ENCODE results near the gene DNAH8.

DNAH8 gene

GRCh38 chr6:38801305-38801704 is 86.2 kb downstream of the DNAH8 start:
- TF ChIP-seq, protein P1, sequence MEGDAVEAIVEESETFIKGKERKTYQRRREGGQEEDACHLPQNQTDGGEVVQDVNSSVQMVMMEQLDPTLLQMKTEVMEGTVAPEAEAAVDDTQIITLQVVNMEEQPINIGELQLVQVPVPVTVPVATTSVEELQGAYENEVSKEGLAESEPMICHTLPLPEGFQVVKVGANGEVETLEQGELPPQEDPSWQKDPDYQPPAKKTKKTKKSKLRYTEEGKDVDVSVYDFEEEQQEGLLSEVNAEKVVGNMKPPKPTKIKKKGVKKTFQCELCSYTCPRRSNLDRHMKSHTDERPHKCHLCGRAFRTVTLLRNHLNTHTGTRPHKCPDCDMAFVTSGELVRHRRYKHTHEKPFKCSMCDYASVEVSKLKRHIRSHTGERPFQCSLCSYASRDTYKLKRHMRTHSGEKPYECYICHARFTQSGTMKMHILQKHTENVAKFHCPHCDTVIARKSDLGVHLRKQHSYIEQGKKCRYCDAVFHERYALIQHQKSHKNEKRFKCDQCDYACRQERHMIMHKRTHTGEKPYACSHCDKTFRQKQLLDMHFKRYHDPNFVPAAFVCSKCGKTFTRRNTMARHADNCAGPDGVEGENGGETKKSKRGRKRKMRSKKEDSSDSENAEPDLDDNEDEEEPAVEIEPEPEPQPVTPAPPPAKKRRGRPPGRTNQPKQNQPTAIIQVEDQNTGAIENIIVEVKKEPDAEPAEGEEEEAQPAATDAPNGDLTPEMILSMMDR (IDR thresholded peaks at IDR 0.05; ENCODE audit: low read depth, low read length, missing control alignments) = no peak
- no peaks in the 10 kb centered on the region for H3K36me3 ChIP-seq (replicated peaks)
- H3K27me3 ChIP-seq (replicated peaks) = no peaks in the 10 kb centered on the region
- no peak for DNase-seq
- no peak overlapping the region for H3K4me3 ChIP-seq (ENCODE audit: low read depth, low read length)
- H3K27ac ChIP-seq = no peak overlapping the region
- in situ Hi-C loops (cut with HindIII; ENCODE audit: low pct_ligation_motif_present, low sequenced_read_pairs) = no loop called here

DNA sequence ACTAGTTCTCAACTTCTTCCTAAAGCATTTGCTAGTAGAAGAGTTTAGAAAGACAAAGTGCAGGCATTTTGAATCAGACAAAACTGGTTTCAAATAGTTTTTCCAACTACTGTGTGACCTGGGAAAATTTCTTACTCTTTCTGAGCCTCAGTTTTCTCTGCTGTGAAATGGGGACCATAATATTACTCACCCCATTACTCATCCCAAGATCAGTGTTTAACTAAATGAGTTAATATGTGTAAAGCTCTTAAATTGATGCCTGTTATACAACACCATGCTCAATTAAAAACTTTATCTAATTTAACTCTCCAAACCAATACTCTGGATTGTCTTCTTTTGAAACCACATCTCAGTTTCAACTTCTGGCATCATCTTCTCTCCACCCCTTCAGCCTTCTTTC is 87.4 kb downstream of the DNAH8 start:
- H3K27me3 ChIP-seq (replicated peaks) = no peaks in the 10 kb centered on the region
- in situ Hi-C loops (cut with HindIII; ENCODE audit: low pct_ligation_motif_present, low sequenced_read_pairs) = no loop called here
- TF ChIP-seq, protein P1 (IDR thresholded peaks at IDR 0.05; ENCODE audit: low read depth, low read length, missing control alignments) = no peak

GRCh38 chr6:38803129-38803528 is 88.0 kb downstream of the DNAH8 start:
- no peak for DNase-seq
- TF ChIP-seq, protein P1 (IDR thresholded peaks at IDR 0.05; ENCODE audit: low read depth, low read length, missing control alignments) = no peak
- Histone ChIP-seq H3K27ac (no peak overlapping the region), H3K4me3 (ENCODE audit: low read depth, low read length) (no peak overlapping the region), H3K27me3 (replicated peaks) (no peaks in the 10 kb centered on the region), H3K36me3 (replicated peaks) (no peaks in the 10 kb centered on the region)
- in situ Hi-C loops (cut with HindIII; ENCODE audit: low pct_ligation_motif_present, low sequenced_read_pairs) = no loop called here

More for the DNA sequence above, 87.4 kb downstream of the DNAH8 start:
- Histone ChIP-seq H3K36me3 (replicated peaks) (no peaks in the 10 kb centered on the region), H3K27ac (no peak overlapping the region), H3K4me3 (ENCODE audit: low read depth, low read length) (no peak overlapping the region)
- DNase-seq = no peak

DNA sequence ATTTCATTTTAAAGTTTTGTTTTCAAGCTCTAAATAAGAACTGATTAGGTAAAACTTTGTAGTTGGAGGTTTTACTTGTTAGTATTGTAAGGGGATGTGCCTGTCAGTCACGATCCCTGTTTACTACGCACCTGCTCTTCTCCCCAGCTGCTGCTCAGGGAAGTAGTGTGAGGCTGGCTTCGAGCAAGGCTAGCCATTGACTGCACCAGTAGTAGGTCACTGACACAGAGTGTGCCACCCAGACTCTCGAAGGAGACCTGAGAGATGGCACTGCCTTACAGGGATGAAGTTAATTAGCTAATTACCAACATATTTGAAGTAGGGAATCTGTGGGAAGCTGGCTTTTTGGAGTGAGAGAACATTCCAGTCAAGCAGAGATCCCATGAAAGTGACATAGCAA is 89.2 kb downstream of the DNAH8 start:
- Histone ChIP-seq H3K27ac (no peak overlapping the region), H3K4me3 (ENCODE audit: low read depth, low read length) (no peak overlapping the region), H3K36me3 (replicated peaks) (no peaks in the 10 kb centered on the region), H3K27me3 (replicated peaks) (no peaks in the 10 kb centered on the region)
- TF ChIP-seq, protein P1 (IDR thresholded peaks at IDR 0.05; ENCODE audit: low read depth, low read length, missing control alignments) = no peak
- no peak for DNase-seq
- in situ Hi-C loops (cut with HindIII; ENCODE audit: low pct_ligation_motif_present, low sequenced_read_pairs) = no loop called here

DNA sequence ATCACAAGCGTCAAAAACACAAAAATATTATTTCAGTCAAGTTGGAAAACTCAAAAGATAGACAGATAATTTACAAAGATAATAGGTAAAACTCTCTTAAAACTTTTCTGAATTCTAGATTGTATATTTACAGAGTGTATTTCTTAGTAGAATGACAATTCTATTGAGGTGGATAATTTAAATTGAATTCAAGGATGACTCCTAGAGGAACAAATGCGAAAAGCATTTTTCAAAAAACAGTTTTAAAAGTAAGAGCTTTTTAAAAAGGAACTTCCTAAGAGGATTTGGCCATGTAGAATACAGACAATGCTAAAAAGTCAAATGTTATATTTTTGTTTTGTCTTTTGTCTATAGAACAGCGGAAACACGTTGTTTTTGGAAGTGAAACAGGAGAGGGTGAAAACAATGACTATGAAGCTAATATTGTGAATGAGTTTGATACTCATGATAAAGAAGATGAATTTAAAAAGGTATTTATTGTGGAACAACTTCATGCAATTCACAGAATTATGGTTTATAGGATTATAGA is 90.1 kb downstream of the DNAH8 start:
- DNase-seq = no peak
- TF ChIP-seq, protein P1 (IDR thresholded peaks at IDR 0.05; ENCODE audit: low read depth, low read length, missing control alignments) = no peak
- H3K4me3 ChIP-seq (ENCODE audit: low read depth, low read length) = no peak overlapping the region
- H3K27ac ChIP-seq = no peak overlapping the region
- in situ Hi-C loops (cut with HindIII; ENCODE audit: low pct_ligation_motif_present, low sequenced_read_pairs) = no loop called here
- H3K27me3 ChIP-seq (replicated peaks) = no peaks in the 10 kb centered on the region
- H3K36me3 ChIP-seq (replicated peaks) = no peaks in the 10 kb centered on the region

- H3K4me3 ChIP-seq (ENCODE audit: low read depth, low read length) = no peak overlapping the region
- in situ Hi-C loops (cut with HindIII; ENCODE audit: low pct_ligation_motif_present, low sequenced_read_pairs) = no loop called here
- H3K27me3 ChIP-seq (replicated peaks) = no peaks in the 10 kb centered on the region
- no peak overlapping the region for H3K27ac ChIP-seq
- TF ChIP-seq, protein P1 (IDR thresholded peaks at IDR 0.05; ENCODE audit: low read depth, low read length, missing control alignments) = no peak
- H3K36me3 ChIP-seq (replicated peaks) = no peaks in the 10 kb centered on the region
- DNase-seq = no peak
Measured at GRCh38 chr6:38805692-38806091, 90.6 kb downstream of the DNAH8 start.

Data from brain microvascular endothelial cell (primary cell).